Stimulated activated CD8-positive, alpha-beta memory T cell treated with anti-CD3 and anti-CD28 coated beads, Interleukin-15, amount 100 ng/mL, for 24 hours (primary cell): ENCODE data around the gene NDUFA7.
"Not testable (repeated sequence)": the region's sequence is repeated elsewhere in the genome, so short reads cannot be mapped to it uniquely, and the experiment has no call there.

Source experiments
- DNase-seq: peaks from one replicate; pipeline ENCODE4 v3.0.0-alpha.2; 2020; ENCODE audit warnings: low read depth

Gene NDUFA7

DNA sequence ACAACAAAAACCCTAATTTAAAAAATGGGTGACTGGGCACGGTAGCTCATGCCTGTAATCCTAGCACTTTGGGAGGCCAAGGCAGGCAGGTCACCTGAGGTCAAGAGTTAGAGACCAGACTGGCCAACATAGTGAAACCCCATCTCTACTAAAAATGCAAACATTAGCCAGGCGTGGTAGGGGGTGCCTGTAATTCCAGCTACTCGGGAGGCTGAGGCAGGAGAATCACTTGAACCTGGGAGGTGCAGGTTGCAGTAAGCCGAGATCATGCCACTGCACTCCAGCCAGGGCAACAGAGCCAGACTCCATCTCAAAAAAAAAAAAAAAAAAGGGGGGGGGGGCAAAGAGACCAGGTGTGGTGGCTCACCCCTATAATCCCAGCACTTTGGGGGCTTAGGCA lies 56.9 kb downstream of the NDUFA7 start:
- DNase-seq: not testable (repeated sequence)

DNA sequence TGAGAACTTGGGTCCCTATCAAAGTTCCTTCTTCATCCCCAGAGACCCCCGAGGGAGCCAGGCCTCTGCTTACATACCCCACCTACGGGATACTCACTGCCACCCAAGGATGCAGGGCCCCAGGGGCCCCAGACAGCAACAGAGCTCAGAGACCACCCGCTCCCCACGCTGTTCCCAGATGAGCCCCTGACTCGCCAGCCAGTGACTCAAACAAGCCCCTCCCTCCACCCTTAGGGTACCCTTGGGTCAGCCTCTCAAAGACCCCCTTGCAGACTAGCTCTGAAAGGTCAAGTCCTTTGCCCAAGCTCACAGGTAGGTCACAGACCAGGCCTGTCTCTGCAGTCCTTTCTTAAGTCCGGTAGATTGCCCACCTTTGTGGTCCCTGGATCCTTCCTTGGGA lies 58.7 kb downstream of the NDUFA7 start:
- DNase-seq: no peak

DNA sequence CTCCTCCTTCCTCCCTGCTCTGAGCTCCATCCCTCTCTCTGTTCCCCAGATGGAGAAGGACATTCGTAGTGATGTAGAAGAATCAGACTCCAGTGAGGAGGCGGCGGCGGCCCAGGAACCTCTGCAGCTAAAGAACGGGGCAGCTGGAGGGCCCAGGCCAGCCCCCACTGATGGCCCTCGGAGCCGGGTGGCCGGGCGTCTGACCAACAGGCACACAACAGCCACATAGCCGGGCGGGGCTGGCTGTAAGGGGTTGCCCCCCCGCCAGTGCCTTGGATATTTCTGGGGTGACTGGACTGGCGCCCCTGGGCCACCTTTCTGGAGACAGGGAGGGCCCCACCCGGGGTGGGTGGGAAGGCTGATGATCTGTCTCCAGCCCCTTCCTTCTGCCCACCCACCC lies 59.3 kb downstream of the NDUFA7 start:
- no peak for DNase-seq

DNA sequence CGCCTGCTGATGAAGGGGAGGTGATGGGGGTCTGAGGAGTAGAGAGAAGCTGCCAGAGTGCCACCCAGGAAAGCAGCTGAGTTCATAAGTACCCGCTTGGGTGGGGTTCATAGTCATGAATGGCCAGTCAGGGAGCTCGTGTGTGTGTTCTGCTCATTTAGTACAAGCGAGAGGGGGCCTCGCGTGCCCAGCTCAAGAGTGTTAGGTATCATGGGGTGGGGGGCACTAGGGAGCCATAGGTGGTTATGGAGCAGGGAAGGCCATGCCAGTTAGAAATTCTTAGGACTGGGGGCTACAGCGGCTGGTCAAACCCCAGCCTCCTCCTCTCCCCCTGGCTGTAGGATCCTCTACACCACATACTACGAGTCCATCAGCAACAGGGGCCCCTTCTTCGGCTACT lies 59.8 kb downstream of the NDUFA7 start:
- DNase-seq: no peak
